ENCODE measurements around the gene FTCDNL1. TPM values are rescaled to one million over a fixed set of nuclear protein-coding genes. Genes with fewer than 3 reads are reported as not detected.

FTCDNL1 gene
- total and polyA plus RNA-seq, 2 experiments from 2014 or later = 1.4 to 6.1 TPM

- no peaks in the 10 kb centered on the region for H3K27me3 ChIP-seq
- no peaks in the 10 kb centered on the region for H3K9me3 ChIP-seq (ENCODE audit: low read depth)
- H3K4me1 ChIP-seq (ENCODE audit: insufficient read depth) = no peaks in the 10 kb centered on the region
- 66% methylated on average over 12 of the region's 12 CpGs for WGBS (ENCODE audit: low lambda C conversion rate, missing lambda C conversion rate)
- no peak overlapping the region for H2AFZ ChIP-seq
- H3K9me2 ChIP-seq (replicated peaks; ENCODE audit: insufficient read depth) = no peaks in the 10 kb centered on the region
- H3K36me3 ChIP-seq (replicated peaks; ENCODE audit: insufficient read depth, low read depth) = no peaks in the 10 kb centered on the region
- TF ChIP-seq EZH2 (IDR thresholded peaks at IDR 0.05; ENCODE audit: borderline replicate concordance) (no peak), EZH2phosphoT487 (IDR thresholded peaks at IDR 0.05; ENCODE audit: low read depth, severe bottlenecking, unreplicated experiment) (no peak)
- TF ChIP-seq, protein P1, sequence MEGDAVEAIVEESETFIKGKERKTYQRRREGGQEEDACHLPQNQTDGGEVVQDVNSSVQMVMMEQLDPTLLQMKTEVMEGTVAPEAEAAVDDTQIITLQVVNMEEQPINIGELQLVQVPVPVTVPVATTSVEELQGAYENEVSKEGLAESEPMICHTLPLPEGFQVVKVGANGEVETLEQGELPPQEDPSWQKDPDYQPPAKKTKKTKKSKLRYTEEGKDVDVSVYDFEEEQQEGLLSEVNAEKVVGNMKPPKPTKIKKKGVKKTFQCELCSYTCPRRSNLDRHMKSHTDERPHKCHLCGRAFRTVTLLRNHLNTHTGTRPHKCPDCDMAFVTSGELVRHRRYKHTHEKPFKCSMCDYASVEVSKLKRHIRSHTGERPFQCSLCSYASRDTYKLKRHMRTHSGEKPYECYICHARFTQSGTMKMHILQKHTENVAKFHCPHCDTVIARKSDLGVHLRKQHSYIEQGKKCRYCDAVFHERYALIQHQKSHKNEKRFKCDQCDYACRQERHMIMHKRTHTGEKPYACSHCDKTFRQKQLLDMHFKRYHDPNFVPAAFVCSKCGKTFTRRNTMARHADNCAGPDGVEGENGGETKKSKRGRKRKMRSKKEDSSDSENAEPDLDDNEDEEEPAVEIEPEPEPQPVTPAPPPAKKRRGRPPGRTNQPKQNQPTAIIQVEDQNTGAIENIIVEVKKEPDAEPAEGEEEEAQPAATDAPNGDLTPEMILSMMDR (IDR thresholded peaks at IDR 0.05; ENCODE audit: poor library complexity) = no peak
- no peaks in the 10 kb centered on the region for H4K20me1 ChIP-seq (ENCODE audit: insufficient read depth, poor library complexity, severe bottlenecking)
- DNase-seq (ENCODE audit: low spot score) = no peak
- no peak overlapping the region for H3K4me3 ChIP-seq
- no peaks in the 10 kb centered on the region for H3K79me2 ChIP-seq
- no peak overlapping the region for H3K27ac ChIP-seq
- H3K4me2 ChIP-seq = no peak overlapping the region
Observed at GRCh38 chr2:199772035-199772976, 78.7 kb downstream of the FTCDNL1 start.

DNA sequence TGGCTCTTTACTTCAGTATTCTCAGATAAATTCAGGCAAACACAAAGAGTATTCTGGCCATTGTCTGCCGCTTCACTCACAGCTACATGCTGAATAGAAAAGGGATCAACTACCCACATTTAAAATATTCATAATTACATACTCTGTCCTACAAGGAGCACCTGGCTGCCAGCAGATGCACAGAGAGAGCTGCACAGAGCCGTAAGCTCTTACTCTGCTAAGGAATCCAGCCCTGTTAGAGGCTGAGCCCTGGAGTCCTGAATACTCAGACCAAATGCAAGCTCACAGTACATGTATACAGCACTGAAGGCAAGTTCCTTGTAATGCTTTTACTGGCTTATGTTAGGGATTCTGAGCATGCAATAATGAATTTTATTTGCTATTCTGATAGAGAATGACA is 80.3 kb downstream of the FTCDNL1 start:
- no peaks in the 10 kb centered on the region for H3K9me3 ChIP-seq (ENCODE audit: low read depth)
- H3K9me2 ChIP-seq (replicated peaks; ENCODE audit: insufficient read depth) = no peaks in the 10 kb centered on the region
- H3K79me2 ChIP-seq = no peaks in the 10 kb centered on the region
- no peak overlapping the region for H3K27ac ChIP-seq
- H3K27me3 ChIP-seq = no peaks in the 10 kb centered on the region
- 74% methylated on average over 2 of the region's 2 CpGs for WGBS (ENCODE audit: low lambda C conversion rate, missing lambda C conversion rate)
- H3K4me1 ChIP-seq (ENCODE audit: insufficient read depth) = no peaks in the 10 kb centered on the region
- no peak overlapping the region for H3K4me3 ChIP-seq
- no peak for DNase-seq (ENCODE audit: low spot score)
- no peak overlapping the region for H3K4me2 ChIP-seq
- no peaks in the 10 kb centered on the region for H4K20me1 ChIP-seq (ENCODE audit: insufficient read depth, poor library complexity, severe bottlenecking)
- TF ChIP-seq EZH2 (IDR thresholded peaks at IDR 0.05; ENCODE audit: borderline replicate concordance) = no peak
- TF ChIP-seq, protein P1 (IDR thresholded peaks at IDR 0.05; ENCODE audit: poor library complexity) = no peak
- no peak for TF ChIP-seq EZH2phosphoT487 (IDR thresholded peaks at IDR 0.05; ENCODE audit: low read depth, severe bottlenecking, unreplicated experiment)
- no peaks in the 10 kb centered on the region for H3K36me3 ChIP-seq (replicated peaks; ENCODE audit: insufficient read depth, low read depth)
- no peak overlapping the region for H2AFZ ChIP-seq

GRCh38 chr2:199765646-199766045 is 85.3 kb downstream of the FTCDNL1 start:
- Histone ChIP-seq H3K9me2 (replicated peaks; ENCODE audit: insufficient read depth) (no peaks in the 10 kb centered on the region), H3K9me3 (ENCODE audit: low read depth) (no peaks in the 10 kb centered on the region), H3K36me3 (replicated peaks; ENCODE audit: insufficient read depth, low read depth) (no peaks in the 10 kb centered on the region), H3K27me3 (no peaks in the 10 kb centered on the region), H3K4me2 (no peak overlapping the region), H3K79me2 (no peaks in the 10 kb centered on the region), H3K4me3 (no peak overlapping the region), H3K4me1 (ENCODE audit: insufficient read depth) (no peaks in the 10 kb centered on the region), H3K27ac (no peak overlapping the region), H4K20me1 (ENCODE audit: insufficient read depth, poor library complexity, severe bottlenecking) (no peaks in the 10 kb centered on the region), H2AFZ (no peak overlapping the region)
- TF ChIP-seq EZH2phosphoT487 (IDR thresholded peaks at IDR 0.05; ENCODE audit: low read depth, severe bottlenecking, unreplicated experiment) (no peak), EZH2 (IDR thresholded peaks at IDR 0.05; ENCODE audit: borderline replicate concordance) (no peak)
- TF ChIP-seq, protein P1 (IDR thresholded peaks at IDR 0.05; ENCODE audit: poor library complexity) = no peak
- DNase-seq (ENCODE audit: low spot score) = no peak
- WGBS (ENCODE audit: low lambda C conversion rate, missing lambda C conversion rate) = 95% methylated on average over 5 of the region's 5 CpGs

Data from hepatocyte (in vitro differentiated cells).